Adrenal gland (tissue), 5 donors: ENCODE results near the gene ASAP2.

Source experiments
- POLR2A ChIP-seq, 2 donors: fragments of 450-650 bp; IDR thresholded peaks; one replicate each; pipeline ENCODE4 v1.6.1; 2017; ENCODE audit warnings: antibody characterized with exemption in 2 of 2, mild to moderate bottlenecking in 2 of 2, moderate library complexity in 1 of 2
- TF ChIP-seq, protein P1 (sequence below), 6 experiments: fragments of 450-650 bp in 4 of 6; fragments of 200-600 bp in 2 of 6; sonication (generic) in 1 of 6; IDR thresholded peaks; 1 replicate in 5 of 6; 2 replicates in 1 of 6; pipeline versions ENCODE4 v1.5.1 to v1.8.0; 2016 to 2021; ENCODE audit warnings: antibody characterized with exemption in 6 of 6, mild to moderate bottlenecking in 2 of 6, moderate library complexity in 1 of 6
- donor health status: DM: no; HTN: no; CAD: no.

DNA sequence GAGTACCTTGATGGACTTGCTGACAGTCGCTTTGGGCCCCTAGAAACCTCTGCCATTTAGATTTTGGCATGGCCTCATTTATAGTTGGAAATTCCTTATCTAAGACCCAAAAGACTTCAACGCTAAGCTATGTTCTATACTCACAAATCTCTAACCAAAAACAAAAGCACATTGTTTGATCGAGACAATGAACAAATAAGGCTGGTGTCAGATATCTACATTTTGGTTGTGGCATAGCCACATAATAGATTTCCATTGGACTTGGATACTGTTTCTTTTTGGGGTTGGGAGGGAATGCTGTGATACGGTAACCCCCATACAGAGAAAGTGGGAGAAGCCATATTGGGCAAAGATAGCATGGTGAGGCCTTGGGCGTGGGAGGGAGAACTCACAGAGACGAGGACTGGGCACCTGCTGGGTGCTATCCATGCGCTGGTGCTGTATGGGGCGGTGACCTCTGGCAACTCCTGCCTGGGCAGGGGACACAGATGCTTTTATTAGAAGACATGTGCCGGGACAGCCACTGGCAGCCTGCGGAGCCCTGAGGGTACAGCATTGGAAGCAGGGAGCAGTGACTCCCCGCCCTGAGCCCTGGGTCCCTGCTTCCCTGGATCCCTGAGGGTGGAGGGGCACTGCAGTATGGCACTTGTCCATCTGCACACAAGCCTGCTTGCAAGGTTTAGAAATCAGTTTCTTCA lies 97.1 kb downstream of the ASAP2 start:
- TF ChIP-seq POLR2A (IDR thresholded peaks at IDR 0.05): no peak
- TF ChIP-seq, protein P1, sequence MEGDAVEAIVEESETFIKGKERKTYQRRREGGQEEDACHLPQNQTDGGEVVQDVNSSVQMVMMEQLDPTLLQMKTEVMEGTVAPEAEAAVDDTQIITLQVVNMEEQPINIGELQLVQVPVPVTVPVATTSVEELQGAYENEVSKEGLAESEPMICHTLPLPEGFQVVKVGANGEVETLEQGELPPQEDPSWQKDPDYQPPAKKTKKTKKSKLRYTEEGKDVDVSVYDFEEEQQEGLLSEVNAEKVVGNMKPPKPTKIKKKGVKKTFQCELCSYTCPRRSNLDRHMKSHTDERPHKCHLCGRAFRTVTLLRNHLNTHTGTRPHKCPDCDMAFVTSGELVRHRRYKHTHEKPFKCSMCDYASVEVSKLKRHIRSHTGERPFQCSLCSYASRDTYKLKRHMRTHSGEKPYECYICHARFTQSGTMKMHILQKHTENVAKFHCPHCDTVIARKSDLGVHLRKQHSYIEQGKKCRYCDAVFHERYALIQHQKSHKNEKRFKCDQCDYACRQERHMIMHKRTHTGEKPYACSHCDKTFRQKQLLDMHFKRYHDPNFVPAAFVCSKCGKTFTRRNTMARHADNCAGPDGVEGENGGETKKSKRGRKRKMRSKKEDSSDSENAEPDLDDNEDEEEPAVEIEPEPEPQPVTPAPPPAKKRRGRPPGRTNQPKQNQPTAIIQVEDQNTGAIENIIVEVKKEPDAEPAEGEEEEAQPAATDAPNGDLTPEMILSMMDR (IDR thresholded peaks at IDR 0.05): no peak
